GM20431 (cell line): Measurements from ENCODE around the gene CDKN2B.
"Not testable (repeated sequence)": the region's sequence is repeated elsewhere in the genome, so short reads cannot be mapped to it uniquely, and the experiment has no call there.

Source experiments
- in situ Hi-C: fragments of 300-500 bp; cut with MseI, MboI; formaldehyde crosslinking; loops from one replicate; pipeline ENCODE4 v1.15.0; 2020; ENCODE audit warnings: low sequenced_read_pairs; ENCODE audit not compliant: unreplicated experiment

The CDKN2B gene

GRCh38 chr9:21974343-21974721 is 34.8 kb downstream of the CDKN2B start:
- in situ Hi-C loops: no loop called here

- in situ Hi-C loops: no loop called here
Observed at GRCh38 chr9:21972361-21972760, 36.7 kb downstream of the CDKN2B start.

GRCh38 chr9:21970800-21971640 is 38.1 kb downstream of the CDKN2B start:
- in situ Hi-C loops: no loop called here

- in situ Hi-C loops: no loop called here
Observed at GRCh38 chr9:21969951-21970799, 38.9 kb downstream of the CDKN2B start.

GRCh38 chr9:21969011-21969940 is 39.8 kb downstream of the CDKN2B start:
- in situ Hi-C loops: no loop called here

GRCh38 chr9:21968331-21969010 is 40.6 kb downstream of the CDKN2B start:
- in situ Hi-C loops: no loop called here

GRCh38 chr9:21967702-21968101 is 41.4 kb downstream of the CDKN2B start:
- in situ Hi-C loops: no loop called here

- in situ Hi-C loops: no loop called here
Observed at GRCh38 chr9:21967169-21967568, 41.9 kb downstream of the CDKN2B start.

- in situ Hi-C loops: no loop called here
Observed at GRCh38 chr9:21966140-21966851, 42.8 kb downstream of the CDKN2B start.

GRCh38 chr9:21965401-21965951 is 43.6 kb downstream of the CDKN2B start:
- in situ Hi-C loops: no loop called here

GRCh38 chr9:21964925-21965385 is 44.1 kb downstream of the CDKN2B start:
- in situ Hi-C loops: no loop called here

GRCh38 chr9:21961569-21961968 is 47.5 kb downstream of the CDKN2B start:
- in situ Hi-C loops: no loop called here

GRCh38 chr9:21959268-21959667 is 49.8 kb downstream of the CDKN2B start:
- in situ Hi-C loops: not testable (repeated sequence)

- in situ Hi-C loops: no loop called here
Observed at GRCh38 chr9:21958833-21959232, 50.3 kb downstream of the CDKN2B start.
